Measurements from ENCODE around the gene CCP110.

CCP110 gene

DNA sequence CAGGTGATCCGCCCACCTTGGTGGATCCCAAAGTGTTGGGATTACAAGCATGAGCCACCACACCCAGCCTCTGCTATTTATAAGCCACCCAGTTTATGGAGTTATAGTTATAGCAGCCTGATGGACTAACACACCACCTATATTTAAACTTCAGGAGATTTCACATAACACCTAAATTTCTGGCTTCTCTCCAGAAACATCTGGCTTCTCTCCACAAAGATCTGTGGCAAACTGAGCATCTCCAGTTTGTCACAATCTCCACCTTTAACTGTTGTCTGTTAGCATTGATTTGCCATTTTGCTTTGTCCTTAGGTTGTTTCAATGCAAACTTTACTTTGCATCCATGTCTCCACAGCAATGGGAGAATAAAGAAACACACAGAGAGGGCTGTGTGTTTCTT is 41.5 kb upstream of the CCP110 start:
- DNase-seq (ENCODE audit: low read depth, low spot score) = no peak
- TF ChIP-seq, protein P1, sequence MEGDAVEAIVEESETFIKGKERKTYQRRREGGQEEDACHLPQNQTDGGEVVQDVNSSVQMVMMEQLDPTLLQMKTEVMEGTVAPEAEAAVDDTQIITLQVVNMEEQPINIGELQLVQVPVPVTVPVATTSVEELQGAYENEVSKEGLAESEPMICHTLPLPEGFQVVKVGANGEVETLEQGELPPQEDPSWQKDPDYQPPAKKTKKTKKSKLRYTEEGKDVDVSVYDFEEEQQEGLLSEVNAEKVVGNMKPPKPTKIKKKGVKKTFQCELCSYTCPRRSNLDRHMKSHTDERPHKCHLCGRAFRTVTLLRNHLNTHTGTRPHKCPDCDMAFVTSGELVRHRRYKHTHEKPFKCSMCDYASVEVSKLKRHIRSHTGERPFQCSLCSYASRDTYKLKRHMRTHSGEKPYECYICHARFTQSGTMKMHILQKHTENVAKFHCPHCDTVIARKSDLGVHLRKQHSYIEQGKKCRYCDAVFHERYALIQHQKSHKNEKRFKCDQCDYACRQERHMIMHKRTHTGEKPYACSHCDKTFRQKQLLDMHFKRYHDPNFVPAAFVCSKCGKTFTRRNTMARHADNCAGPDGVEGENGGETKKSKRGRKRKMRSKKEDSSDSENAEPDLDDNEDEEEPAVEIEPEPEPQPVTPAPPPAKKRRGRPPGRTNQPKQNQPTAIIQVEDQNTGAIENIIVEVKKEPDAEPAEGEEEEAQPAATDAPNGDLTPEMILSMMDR (IDR thresholded peaks at IDR 0.05; ENCODE audit: low read depth, low read length) = no peak
- no peak overlapping the region for H3K4me3 ChIP-seq (ENCODE audit: low read depth, low read length)
- in situ Hi-C loops (cut with HindIII; ENCODE audit: low sequenced_read_pairs) = no loop called here

DNA sequence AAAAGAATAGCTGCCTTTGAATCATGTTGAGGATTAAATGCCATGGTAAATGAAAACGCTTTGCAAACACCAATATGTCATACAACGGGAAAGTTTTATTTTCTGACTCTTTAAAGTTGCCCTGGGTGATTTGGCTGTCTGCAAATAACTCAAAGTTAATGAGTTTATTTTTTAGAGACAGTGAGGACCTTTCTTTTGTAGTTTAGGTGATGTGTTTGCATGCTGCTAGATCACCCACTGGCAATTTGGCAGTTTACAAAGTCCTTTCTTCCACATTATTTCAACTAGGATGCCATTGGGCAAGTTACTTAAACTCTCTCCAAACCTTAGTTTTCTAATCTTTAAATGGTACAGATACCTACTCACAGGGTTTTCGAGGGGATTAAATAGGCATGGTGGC is 39.6 kb upstream of the CCP110 start:
- H3K4me3 ChIP-seq (ENCODE audit: low read depth, low read length) = no peak overlapping the region
- no peak for DNase-seq (ENCODE audit: low read depth, low spot score)
- TF ChIP-seq, protein P1 (IDR thresholded peaks at IDR 0.05; ENCODE audit: low read depth, low read length) = no peak
- in situ Hi-C loops (cut with HindIII; ENCODE audit: low sequenced_read_pairs) = no loop called here

DNA sequence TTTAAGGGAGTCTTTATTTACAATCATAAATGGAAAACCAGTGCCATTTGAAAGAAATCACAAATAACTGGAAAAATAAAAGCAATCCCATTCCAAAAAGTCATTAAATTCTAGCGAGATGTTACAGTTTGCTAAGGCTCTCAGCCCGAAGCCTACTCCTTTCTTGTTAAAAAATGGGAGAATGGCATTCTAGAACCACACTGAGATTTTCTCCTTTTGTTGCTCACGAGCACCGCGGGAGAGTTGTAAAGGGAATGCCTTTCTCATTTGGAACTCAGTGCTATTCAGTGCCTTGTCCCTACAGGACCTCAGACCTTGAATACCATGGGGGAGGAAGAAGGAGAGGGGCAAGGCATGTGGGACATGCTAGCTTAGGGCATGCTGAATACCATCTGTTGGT is 38.1 kb upstream of the CCP110 start:
- H3K4me3 ChIP-seq (ENCODE audit: low read depth, low read length) = no peak overlapping the region
- TF ChIP-seq, protein P1 (IDR thresholded peaks at IDR 0.05; ENCODE audit: low read depth, low read length) = no peak
- in situ Hi-C loops (cut with HindIII; ENCODE audit: low sequenced_read_pairs) = no loop called here
- no peak for DNase-seq (ENCODE audit: low read depth, low spot score)

DNA sequence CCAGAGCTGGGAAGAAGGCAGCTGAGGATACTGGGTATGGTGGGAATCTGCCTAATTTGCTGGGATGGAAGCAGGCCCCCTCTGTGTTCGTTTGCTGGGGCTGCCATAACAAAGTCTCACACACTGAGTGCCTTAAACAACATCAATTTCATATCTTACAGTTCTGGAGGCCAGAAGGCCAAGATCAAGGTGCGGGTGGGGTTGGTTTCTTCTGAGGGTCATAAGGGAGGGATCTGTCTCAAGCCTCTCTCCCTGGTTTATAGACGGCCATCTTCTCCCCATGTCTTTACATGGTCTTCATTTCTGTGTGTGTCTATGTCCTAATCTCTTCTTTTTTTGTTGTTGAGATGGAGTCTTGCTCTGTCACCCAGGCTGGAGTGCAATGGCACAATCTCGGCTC is 37.7 kb upstream of the CCP110 start:
- TF ChIP-seq, protein P1 (IDR thresholded peaks at IDR 0.05; ENCODE audit: low read depth, low read length) = no peak
- no peak for DNase-seq (ENCODE audit: low read depth, low spot score)
- no peak overlapping the region for H3K4me3 ChIP-seq (ENCODE audit: low read depth, low read length)
- in situ Hi-C loops (cut with HindIII; ENCODE audit: low sequenced_read_pairs) = no loop called here

DNA sequence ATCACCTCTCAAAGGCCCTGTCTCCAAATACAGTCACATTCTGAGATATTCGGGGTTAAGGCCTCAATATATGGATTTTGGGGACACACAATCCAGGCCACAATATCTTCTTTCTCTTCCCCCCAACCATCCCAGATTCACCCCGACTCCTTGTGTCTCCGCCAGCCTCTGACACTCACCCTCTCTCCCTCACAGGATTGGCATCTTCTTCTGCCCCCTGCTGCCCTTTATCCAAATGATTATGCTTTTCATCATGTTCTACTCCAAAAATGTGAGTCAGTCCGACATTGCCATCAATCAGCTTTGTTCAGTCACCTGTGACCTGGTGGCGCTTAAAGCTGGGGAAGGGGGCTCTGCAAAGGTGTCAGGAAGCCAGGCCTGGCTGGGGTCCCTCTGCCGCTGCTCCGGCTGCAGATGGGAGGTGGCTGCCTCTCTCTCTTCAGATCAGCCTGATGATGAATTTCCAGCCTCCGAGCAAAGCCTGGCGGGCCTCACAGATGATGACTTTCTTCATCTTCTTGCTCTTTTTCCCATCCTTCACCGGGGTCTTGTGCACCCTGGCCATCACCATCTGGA is 36.9 kb upstream of the CCP110 start:
- DNase-seq (ENCODE audit: low read depth, low spot score) = no peak

DNA sequence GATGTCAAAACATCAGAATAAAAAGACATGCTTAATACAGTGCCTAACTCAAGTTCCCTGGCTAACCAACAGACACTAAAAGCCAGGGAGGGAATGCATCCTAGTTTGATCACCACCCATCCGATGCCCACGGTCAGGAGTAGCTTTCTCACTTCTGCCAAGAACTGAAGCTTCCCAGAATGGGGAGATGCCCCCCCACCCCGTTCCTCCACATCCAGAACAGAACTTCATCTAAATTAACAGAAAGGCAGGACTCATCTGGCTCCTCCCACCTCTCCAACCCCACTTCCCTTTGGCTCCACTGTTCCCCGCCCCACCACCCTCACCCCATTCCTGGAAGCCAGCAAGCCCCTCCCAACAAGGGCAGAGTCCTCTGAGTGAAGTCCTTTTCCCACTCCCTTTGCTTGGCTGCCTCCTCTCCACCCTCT is 35.5 kb upstream of the CCP110 start:
- DNase-seq (ENCODE audit: low read depth, low spot score) = no peak
- in situ Hi-C loops (cut with HindIII; ENCODE audit: low sequenced_read_pairs) = no loop called here

More for the DNA sequence above, 36.9 kb upstream of the CCP110 start:
- in situ Hi-C loops (cut with HindIII; ENCODE audit: low sequenced_read_pairs) = no loop called here
- no peak overlapping the region for H3K4me3 ChIP-seq (ENCODE audit: low read depth, low read length)
- TF ChIP-seq, protein P1 (IDR thresholded peaks at IDR 0.05; ENCODE audit: low read depth, low read length) = no peak

More for the DNA sequence above, 35.5 kb upstream of the CCP110 start:
- TF ChIP-seq, protein P1 (IDR thresholded peaks at IDR 0.05; ENCODE audit: low read depth, low read length) = no peak
- no peak overlapping the region for H3K4me3 ChIP-seq (ENCODE audit: low read depth, low read length)

Data from astrocyte of the spinal cord (primary cell).